HepG2 (cell line): ENCODE data around the gene GJE1. TPM values are rescaled to one million over a fixed set of nuclear protein-coding genes. Genes with fewer than 3 reads are reported as not detected.
A peak's percentile ranks its signal among the peaks of the same experiment; 100 is the strongest.

ENCODE experiments used
- CHCHD3 ChIP-seq: sonication (generic); formaldehyde crosslinking; IDR thresholded peaks from 2 replicates; pipeline ENCODE4 v1.8.0; 2022; ENCODE audit warnings: mild to moderate bottlenecking, missing genetic modification reagents, moderate library complexity
- EHMT2 ChIP-seq: fragments of 200-600 bp; sonication (generic); IDR thresholded peaks from 2 replicates; pipeline ENCODE4 v1.7.0; 2017; ENCODE audit warnings: antibody characterized with exemption, low read depth, low read length, borderline replicate concordance
- IRF2 ChIP-seq: IDR thresholded peaks from 2 replicates; pipeline ENCODE4 v1.6.1; 2018; ENCODE audit warnings: missing genetic modification reagents, missing compliant biosample characterization
- KLF16 ChIP-seq, 2 experiments: sonication (generic) in 1 of 2; formaldehyde crosslinking in 1 of 2; IDR thresholded peaks; 2 replicates each; pipeline versions ENCODE4 v1.6.1 to v1.8.0; 2016 to 2023; ENCODE audit warnings: missing genetic modification reagents in 2 of 2, missing compliant biosample characterization in 1 of 2
- NFE2L1 ChIP-seq: sonication (generic); formaldehyde crosslinking; IDR thresholded peaks from 2 replicates; pipeline ENCODE4 v1.4.0; 2020; ENCODE audit warnings: missing genetic modification reagents, mild to moderate bottlenecking, borderline replicate concordance
- NONO ChIP-seq, 2 experiments: fragments of 450-650 bp in 1 of 2; sonication (generic) in 1 of 2; formaldehyde crosslinking in 1 of 2; IDR thresholded peaks in 1 of 2; conservative IDR thresholded peaks in 1 of 2; 2 replicates each; pipeline versions ENCODE4 v1.6.1 to v1.8.0; 2017 to 2022; ENCODE audit warnings: mild to moderate bottlenecking in 1 of 2, missing genetic modification reagents in 1 of 2, moderate library complexity in 1 of 2
- NR1H2 ChIP-seq: sonication (generic); formaldehyde crosslinking; IDR thresholded peaks from 2 replicates; pipeline ENCODE4 v1.8.1; 2022; ENCODE audit warnings: low read depth, missing genetic modification reagents, borderline replicate concordance
- PHF5A ChIP-seq: IDR thresholded peaks from one replicate; pipeline ENCODE4 v1.6.1; 2018; ENCODE audit warnings: low read depth, missing genetic modification reagents; ENCODE audit not compliant: unreplicated experiment
- STAG1 ChIP-seq: sonication (generic); formaldehyde crosslinking; IDR thresholded peaks from 2 replicates; pipeline ENCODE4 v1.4.0; 2020; ENCODE audit warnings: missing genetic modification reagents
- STAT5B ChIP-seq: sonication (generic); formaldehyde crosslinking; IDR thresholded peaks from 2 replicates; pipeline ENCODE4 v1.4.0; 2020; ENCODE audit warnings: missing genetic modification reagents
- ZNF136 ChIP-seq: sonication (generic); formaldehyde crosslinking; IDR thresholded peaks from 2 replicates; pipeline ENCODE4 v1.8.1; 2022; ENCODE audit warnings: low read depth, mild to moderate bottlenecking, moderate library complexity, missing genetic modification reagents
- ZNF225 ChIP-seq: sonication (generic); formaldehyde crosslinking; IDR thresholded peaks from 2 replicates; pipeline ENCODE4 v1.4.0; 2020; ENCODE audit warnings: mild to moderate bottlenecking, missing genetic modification reagents
- ZNF329 ChIP-seq: sonication (generic); formaldehyde crosslinking; IDR thresholded peaks from 2 replicates; pipeline ENCODE4 v1.9.0; 2021; ENCODE audit warnings: low read depth, mild to moderate bottlenecking, missing genetic modification reagents
- ZNF430 ChIP-seq: sonication (generic); formaldehyde crosslinking; IDR thresholded peaks from 2 replicates; pipeline ENCODE4 v1.9.0; 2021; ENCODE audit warnings: mild to moderate bottlenecking, missing genetic modification reagents
- ZNF562 ChIP-seq: sonication (generic); formaldehyde crosslinking; IDR thresholded peaks from 2 replicates; pipeline ENCODE4 v1.8.0; 2022; ENCODE audit warnings: missing genetic modification reagents, borderline replicate concordance
- ZNF569 ChIP-seq: sonication (generic); formaldehyde crosslinking; IDR thresholded peaks from 2 replicates; pipeline ENCODE4 v1.5.0; 2020; ENCODE audit warnings: mild to moderate bottlenecking, missing genetic modification reagents, moderate library complexity, borderline replicate concordance
- ZNF589 ChIP-seq: sonication (generic); formaldehyde crosslinking; conservative IDR thresholded peaks from 2 replicates; pipeline ENCODE4 v1.8.0; 2022; ENCODE audit warnings: mild to moderate bottlenecking, moderate library complexity, missing genetic modification reagents
- ZNF709 ChIP-seq: sonication (generic); formaldehyde crosslinking; IDR thresholded peaks from 2 replicates; pipeline ENCODE4 v1.5.0; 2020; ENCODE audit warnings: mild to moderate bottlenecking, missing genetic modification reagents
- ZSCAN25 ChIP-seq: sonication (generic); formaldehyde crosslinking; IDR thresholded peaks from 2 replicates; pipeline ENCODE4 v1.8.0; 2022; ENCODE audit warnings: mild to moderate bottlenecking, missing genetic modification reagents
- polyA plus RNA-seq, 8 experiments: library from polyadenylated mRNA; depleted of rRNA in 3 of 8; stranded (reverse) in 7 of 8; unstranded in 1 of 8; fragments of >200 nt; fragmentation: Illumina TruSeq in 4 of 8; extraction: Trizol in 4 of 8; gene quantifications; 2 replicates each; pipeline versions ENCODE4 v1.2.1 to v1.2.3, GENCODE V29; 2011 to 2016; ENCODE audit warnings: low read depth in 4 of 8, missing spikeins in 1 of 8, mixed read lengths in 1 of 8; ENCODE audit not compliant: insufficient read depth in 1 of 8
- total RNA-seq, 5 experiments: library from RNA; depleted of rRNA; stranded (reverse); fragments of >200 nt; fragmentation: Illumina TruSeq; extraction: Trizol; gene quantifications; 2 replicates each; pipeline ENCODE4 v1.2.3, GENCODE V29; 2016; ENCODE audit warnings: low read depth in 1 of 5
- TF ChIP-seq, protein P1 (sequence below): sonication (generic); formaldehyde crosslinking; IDR thresholded peaks from 2 replicates; pipeline ENCODE4 v1.4.0; 2020; ENCODE audit warnings: missing genetic modification reagents
- TF ChIP-seq, protein P2 (sequence below): IDR thresholded peaks from 2 replicates; pipeline ENCODE4 v1.6.1; 2012; ENCODE audit warnings: inconsistent platforms
- TF ChIP-seq, protein P3 (sequence below): fragments of 450-650 bp; IDR thresholded peaks from 2 replicates; pipeline ENCODE4 v1.6.1; 2017; ENCODE audit warnings: mild to moderate bottlenecking
- TF ChIP-seq, protein P4 (sequence below): sonication (generic); formaldehyde crosslinking; IDR thresholded peaks from 2 replicates; pipeline ENCODE4 v1.4.0; 2020; ENCODE audit warnings: missing genetic modification reagents, borderline replicate concordance

Gene GJE1
- total and polyA plus RNA-seq, 2 of the 13 experiments (the other 11 are each of a cell fraction or from before 2014, with no cell fraction given) = not detected

DNA sequence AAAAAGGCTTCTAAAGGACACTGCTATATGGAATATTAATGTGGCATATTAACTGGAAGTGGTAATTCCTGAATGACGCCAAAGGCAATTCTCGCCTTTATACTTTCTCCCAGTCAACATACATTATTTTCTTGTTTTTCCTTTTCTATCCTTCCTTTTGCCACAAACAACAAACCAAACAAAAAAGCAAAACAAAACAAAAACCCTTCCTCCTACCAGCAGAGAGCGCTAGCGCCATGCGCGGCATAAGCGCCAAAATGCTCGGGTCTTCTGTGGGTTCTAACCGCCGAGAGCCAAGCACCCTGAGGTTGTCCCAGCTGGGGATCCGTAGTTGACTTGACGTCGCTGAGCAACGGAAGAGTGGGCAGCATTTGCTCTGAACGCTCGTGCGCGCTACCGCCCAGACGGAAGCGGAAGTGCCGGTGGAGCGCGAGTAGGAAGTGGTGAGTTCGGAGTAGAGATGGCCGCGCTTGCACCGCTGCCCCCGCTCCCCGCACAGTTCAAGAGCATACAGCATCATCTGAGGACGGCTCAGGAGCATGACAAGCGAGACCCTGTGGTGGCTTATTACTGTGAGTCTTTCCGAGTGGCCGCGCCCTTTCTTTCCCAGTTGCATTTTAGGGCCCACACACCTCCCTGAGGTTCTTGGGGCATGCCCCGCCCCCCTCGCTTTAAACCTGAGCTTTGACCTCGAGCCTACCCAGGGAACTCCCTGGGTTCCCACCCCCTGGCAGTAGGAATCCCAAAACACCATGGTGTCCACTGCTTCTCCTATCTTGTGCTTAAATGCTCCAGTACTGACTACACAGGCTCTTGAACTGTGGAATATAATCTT is 14.3 kb downstream of the GJE1 start, which contains the start of the genes NMBR and VTA1 (continued):
- TF ChIP-seq CHCHD3 (CRISPR knock-in tag) (peak; percentile 83; the same call in 1 of the 2 replicates), IRF2 (CRISPR knock-in tag) (peak; percentile 99), ZSCAN25 (peak; percentile 65), STAT5B (no peak), NONO (IDR thresholded peaks at IDR 0.05) (no peak), NONO (CRISPR knock-in tag; conservative IDR thresholded peaks at IDR 0.05) (peak; percentile 99), ZNF225 (CRISPR knock-in tag) (peak; percentile 98), NFE2L1 (CRISPR knock-in tag) (no peak), NR1H2 (CRISPR knock-in tag) (no peak), ZNF430 (CRISPR knock-in tag) (peak; percentile 76; the same call in 1 of the 2 replicates), ZNF589 (CRISPR knock-in tag) (peak; percentile 77; the same call in 1 of the 2 replicates), ZNF136 (CRISPR knock-in tag) (peak; percentile 67; the same call in 1 of the 2 replicates), PHF5A (peak; percentile 78), EHMT2 (peak; percentile 96; the same call in 1 of the 2 replicates), ZNF569 (CRISPR knock-in tag) (no peak; the same call in 1 of the 2 replicates), ZNF709 (CRISPR knock-in tag) (peak; percentile 88; the same call in 1 of the 2 replicates), ZNF329 (CRISPR knock-in tag) (peak; percentile 89), STAG1 (CRISPR knock-in tag) (peak; percentile 96), KLF16 (CRISPR knock-in tag; IDR thresholded peaks at IDR 0.05) (peak in 1 of 2 experiments; percentile 98; a peak in 3 of 4 replicates), ZNF562 (CRISPR knock-in tag) (no peak)
- TF ChIP-seq, protein P1, sequence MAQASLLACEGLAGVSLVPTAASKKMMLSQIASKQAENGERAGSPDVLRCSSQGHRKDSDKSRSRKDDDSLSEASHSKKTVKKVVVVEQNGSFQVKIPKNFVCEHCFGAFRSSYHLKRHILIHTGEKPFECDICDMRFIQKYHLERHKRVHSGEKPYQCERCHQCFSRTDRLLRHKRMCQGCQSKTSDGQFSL (CRISPR knock-in tag) = peak; percentile 48; the same call in 1 of the 2 replicates
- TF ChIP-seq, protein P2, sequence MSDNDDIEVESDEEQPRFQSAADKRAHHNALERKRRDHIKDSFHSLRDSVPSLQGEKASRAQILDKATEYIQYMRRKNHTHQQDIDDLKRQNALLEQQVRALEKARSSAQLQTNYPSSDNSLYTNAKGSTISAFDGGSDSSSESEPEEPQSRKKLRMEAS = peak; percentile 97
- TF ChIP-seq, protein P3, sequence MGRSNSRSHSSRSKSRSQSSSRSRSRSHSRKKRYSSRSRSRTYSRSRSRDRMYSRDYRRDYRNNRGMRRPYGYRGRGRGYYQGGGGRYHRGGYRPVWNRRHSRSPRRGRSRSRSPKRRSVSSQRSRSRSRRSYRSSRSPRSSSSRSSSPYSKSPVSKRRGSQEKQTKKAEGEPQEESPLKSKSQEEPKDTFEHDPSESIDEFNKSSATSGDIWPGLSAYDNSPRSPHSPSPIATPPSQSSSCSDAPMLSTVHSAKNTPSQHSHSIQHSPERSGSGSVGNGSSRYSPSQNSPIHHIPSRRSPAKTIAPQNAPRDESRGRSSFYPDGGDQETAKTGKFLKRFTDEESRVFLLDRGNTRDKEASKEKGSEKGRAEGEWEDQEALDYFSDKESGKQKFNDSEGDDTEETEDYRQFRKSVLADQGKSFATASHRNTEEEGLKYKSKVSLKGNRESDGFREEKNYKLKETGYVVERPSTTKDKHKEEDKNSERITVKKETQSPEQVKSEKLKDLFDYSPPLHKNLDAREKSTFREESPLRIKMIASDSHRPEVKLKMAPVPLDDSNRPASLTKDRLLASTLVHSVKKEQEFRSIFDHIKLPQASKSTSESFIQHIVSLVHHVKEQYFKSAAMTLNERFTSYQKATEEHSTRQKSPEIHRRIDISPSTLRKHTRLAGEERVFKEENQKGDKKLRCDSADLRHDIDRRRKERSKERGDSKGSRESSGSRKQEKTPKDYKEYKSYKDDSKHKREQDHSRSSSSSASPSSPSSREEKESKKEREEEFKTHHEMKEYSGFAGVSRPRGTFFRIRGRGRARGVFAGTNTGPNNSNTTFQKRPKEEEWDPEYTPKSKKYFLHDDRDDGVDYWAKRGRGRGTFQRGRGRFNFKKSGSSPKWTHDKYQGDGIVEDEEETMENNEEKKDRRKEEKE = no peak
- TF ChIP-seq, protein P4, sequence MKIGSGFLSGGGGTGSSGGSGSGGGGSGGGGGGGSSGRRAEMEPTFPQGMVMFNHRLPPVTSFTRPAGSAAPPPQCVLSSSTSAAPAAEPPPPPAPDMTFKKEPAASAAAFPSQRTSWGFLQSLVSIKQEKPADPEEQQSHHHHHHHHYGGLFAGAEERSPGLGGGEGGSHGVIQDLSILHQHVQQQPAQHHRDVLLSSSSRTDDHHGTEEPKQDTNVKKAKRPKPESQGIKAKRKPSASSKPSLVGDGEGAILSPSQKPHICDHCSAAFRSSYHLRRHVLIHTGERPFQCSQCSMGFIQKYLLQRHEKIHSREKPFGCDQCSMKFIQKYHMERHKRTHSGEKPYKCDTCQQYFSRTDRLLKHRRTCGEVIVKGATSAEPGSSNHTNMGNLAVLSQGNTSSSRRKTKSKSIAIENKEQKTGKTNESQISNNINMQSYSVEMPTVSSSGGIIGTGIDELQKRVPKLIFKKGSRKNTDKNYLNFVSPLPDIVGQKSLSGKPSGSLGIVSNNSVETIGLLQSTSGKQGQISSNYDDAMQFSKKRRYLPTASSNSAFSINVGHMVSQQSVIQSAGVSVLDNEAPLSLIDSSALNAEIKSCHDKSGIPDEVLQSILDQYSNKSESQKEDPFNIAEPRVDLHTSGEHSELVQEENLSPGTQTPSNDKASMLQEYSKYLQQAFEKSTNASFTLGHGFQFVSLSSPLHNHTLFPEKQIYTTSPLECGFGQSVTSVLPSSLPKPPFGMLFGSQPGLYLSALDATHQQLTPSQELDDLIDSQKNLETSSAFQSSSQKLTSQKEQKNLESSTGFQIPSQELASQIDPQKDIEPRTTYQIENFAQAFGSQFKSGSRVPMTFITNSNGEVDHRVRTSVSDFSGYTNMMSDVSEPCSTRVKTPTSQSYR (CRISPR knock-in tag) = peak; percentile 79; the same call in 1 of the 2 replicates
